DND-41 (cell line): Measurements from ENCODE around the gene DCST1.

Experiments
- ATAC-seq: fragments of 200-7000 bp; cut with Tn5 transposase; 3 replicates; pipeline ENCODE4 v1.9.1; 2021; ENCODE audit warnings: low read depth; ENCODE audit not compliant: insufficient read depth
- DNase-seq: peaks from one replicate; pipeline ENCODE4 v3.0.0-alpha.2; 2020
- H2AFZ ChIP-seq: 2 replicates; pipeline ENCODE4 v1.6.0; 2012; ENCODE audit warnings: low read depth, low read length
- H3K27ac ChIP-seq: 2 replicates; pipeline ENCODE4 v1.5.1; 2012; ENCODE audit warnings: low read length, inconsistent platforms
- H3K27me3 ChIP-seq: fragments of 200-600 bp; sonication (generic); 2 replicates; pipeline ENCODE4 v1.6.0; 2012; ENCODE audit warnings: low read length, mild to moderate bottlenecking, inconsistent platforms; ENCODE audit not compliant: insufficient read depth, poor library complexity
- H3K36me3 ChIP-seq: 2 replicates; pipeline ENCODE4 v1.5.1; 2012; ENCODE audit warnings: low read length, inconsistent platforms; ENCODE audit not compliant: insufficient read depth
- H3K4me1 ChIP-seq: 2 replicates; pipeline ENCODE4 v1.5.1; 2012; ENCODE audit warnings: mild to moderate bottlenecking, low read length; ENCODE audit not compliant: insufficient read depth
- H3K4me2 ChIP-seq: 2 replicates; pipeline ENCODE4 v1.6.0; 2012; ENCODE audit warnings: mild to moderate bottlenecking, moderate library complexity, low read length, inconsistent platforms; ENCODE audit not compliant: insufficient read depth
- H3K4me3 ChIP-seq, 2 experiments: fragments of 200-600 bp in 1 of 2; shearing (Covaris generic) in 1 of 2; 2 replicates each; pipeline ENCODE4 v1.5.1; 2012 to 2016; ENCODE audit warnings: inconsistent platforms in 2 of 2, low read length in 2 of 2, mild to moderate bottlenecking in 2 of 2, low read depth in 1 of 2, moderate library complexity in 1 of 2
- H3K79me2 ChIP-seq: 2 replicates; pipeline ENCODE4 v1.6.0; 2012; ENCODE audit warnings: low read length, inconsistent platforms; ENCODE audit not compliant: insufficient read depth
- H3K9ac ChIP-seq: 2 replicates; pipeline ENCODE4 v1.6.0; 2012; ENCODE audit warnings: low read depth, mild to moderate bottlenecking, inconsistent platforms, low read length, moderate library complexity
- H3K9me3 ChIP-seq: 2 replicates; pipeline ENCODE4 v1.5.1; 2012; ENCODE audit warnings: low read length, moderate library complexity, mild to moderate bottlenecking, inconsistent platforms; ENCODE audit not compliant: insufficient read depth, severe bottlenecking
- H4K20me1 ChIP-seq: 2 replicates; pipeline ENCODE4 v1.6.0; 2012; ENCODE audit warnings: low read length; ENCODE audit not compliant: insufficient read depth
- EZH2 ChIP-seq: IDR thresholded peaks from 3 replicates; pipeline ENCODE4 v1.6.1; 2012; ENCODE audit warnings: borderline replicate concordance, low read depth, mild to moderate bottlenecking, moderate library complexity, low read length, inconsistent platforms; ENCODE audit not compliant: severe bottlenecking
- TF ChIP-seq, protein P1 (sequence below): IDR thresholded peaks from 2 replicates; pipeline ENCODE4 v1.5.1; 2012; ENCODE audit warnings: borderline replicate concordance, low read length, moderate library complexity, mild to moderate bottlenecking; ENCODE audit not compliant: poor library complexity, severe bottlenecking; ENCODE audit errors: extremely low read depth

The DCST1 gene

DNA sequence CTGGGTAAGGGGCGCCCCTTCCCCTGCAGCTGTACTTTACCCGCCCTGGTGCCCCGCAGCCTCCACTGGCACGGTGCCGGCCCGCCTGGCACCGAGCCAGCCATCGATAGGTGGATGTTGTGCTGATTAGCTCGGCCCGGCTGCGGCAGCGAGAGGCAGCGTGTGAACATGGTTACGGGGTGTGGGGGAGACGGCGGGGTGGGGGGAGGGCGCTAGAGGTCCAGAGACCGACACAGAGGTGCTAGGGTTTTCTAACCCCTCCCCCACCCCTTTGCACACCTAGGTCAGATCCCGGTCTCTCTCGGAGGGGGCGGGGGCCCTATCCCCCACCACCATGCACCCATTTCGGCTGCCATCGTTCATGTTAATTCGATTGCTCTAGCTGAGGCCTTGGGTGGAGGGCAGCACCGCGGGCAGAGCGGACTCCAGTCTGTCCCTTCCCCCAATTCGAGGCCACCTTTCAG is 36.6 kb downstream of the DCST1 start:
- ATAC-seq, result no peak
- Histone ChIP-seq H3K4me1 (peaks cover under 1% of the 10 kb centered on the region; the same call in 1 of the 2 replicates), H3K79me2 (no peaks in the 10 kb centered on the region), H3K27ac (no peak overlapping the region), H3K36me3 (peaks cover 17% of the 10 kb centered on the region; the same call in 1 of the 2 replicates), H3K4me2 (no peak overlapping the region), H3K9me3 (no peaks in the 10 kb centered on the region), H2AFZ (no peak overlapping the region), H3K27me3 (no peaks in the 10 kb centered on the region), H3K4me3 (no peak overlapping the region), H4K20me1 (peaks cover 11% of the 10 kb centered on the region), H3K9ac (no peak overlapping the region)
- DNase-seq, result no peak
- TF ChIP-seq, protein P1, sequence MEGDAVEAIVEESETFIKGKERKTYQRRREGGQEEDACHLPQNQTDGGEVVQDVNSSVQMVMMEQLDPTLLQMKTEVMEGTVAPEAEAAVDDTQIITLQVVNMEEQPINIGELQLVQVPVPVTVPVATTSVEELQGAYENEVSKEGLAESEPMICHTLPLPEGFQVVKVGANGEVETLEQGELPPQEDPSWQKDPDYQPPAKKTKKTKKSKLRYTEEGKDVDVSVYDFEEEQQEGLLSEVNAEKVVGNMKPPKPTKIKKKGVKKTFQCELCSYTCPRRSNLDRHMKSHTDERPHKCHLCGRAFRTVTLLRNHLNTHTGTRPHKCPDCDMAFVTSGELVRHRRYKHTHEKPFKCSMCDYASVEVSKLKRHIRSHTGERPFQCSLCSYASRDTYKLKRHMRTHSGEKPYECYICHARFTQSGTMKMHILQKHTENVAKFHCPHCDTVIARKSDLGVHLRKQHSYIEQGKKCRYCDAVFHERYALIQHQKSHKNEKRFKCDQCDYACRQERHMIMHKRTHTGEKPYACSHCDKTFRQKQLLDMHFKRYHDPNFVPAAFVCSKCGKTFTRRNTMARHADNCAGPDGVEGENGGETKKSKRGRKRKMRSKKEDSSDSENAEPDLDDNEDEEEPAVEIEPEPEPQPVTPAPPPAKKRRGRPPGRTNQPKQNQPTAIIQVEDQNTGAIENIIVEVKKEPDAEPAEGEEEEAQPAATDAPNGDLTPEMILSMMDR, result no peak
- no peak for TF ChIP-seq EZH2

DNA sequence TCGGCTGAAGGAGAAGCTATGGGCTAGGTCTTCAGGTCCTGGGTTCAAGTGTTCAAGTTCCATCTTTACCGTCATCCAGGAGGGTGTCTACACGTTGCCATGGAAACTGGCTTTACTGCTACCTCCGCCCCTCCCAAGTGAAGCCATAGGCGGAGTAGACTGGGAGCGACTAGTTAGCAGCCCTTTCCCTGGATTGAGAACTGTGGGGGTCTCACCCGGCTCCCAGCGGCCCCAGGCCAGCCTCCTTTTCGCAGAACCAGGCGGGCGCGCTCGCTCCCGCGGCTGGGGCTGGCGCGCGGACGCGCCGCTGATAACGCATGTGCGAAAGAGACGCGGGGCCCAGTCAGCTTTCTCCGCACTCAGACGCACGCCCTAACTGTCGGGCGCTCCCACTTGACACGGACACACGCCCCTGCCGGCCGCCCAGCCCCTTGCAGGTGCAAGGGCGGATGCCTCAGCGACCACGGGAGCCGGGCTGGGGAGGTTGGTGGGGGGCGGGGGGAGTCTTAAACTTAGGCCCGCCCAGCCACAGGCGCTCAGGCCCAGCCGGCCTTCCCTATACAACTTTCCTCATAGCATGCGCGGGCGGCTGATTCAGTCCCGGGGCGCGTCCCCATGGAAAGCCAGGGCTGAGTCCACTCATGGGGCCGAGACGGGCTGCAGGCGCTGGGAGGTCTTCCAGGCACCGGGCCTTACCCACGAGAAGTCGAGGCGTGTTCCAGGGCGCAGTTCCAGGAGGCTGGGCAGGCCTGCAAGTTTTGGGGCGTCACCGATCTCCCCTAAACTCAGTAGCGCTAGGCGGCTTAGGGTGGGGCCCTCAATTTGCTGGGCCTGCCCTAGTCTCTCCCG is 37.3 kb downstream of the DCST1 start:
- H3K27ac ChIP-seq, result no peak overlapping the region
- H3K4me2 ChIP-seq, result no peak overlapping the region
- no peak overlapping the region for H3K9ac ChIP-seq
- ATAC-seq (no peak), DNase-seq (no peak)
- no peak overlapping the region for H2AFZ ChIP-seq
- H3K27me3 ChIP-seq, result peaks cover 4% of the 10 kb centered on the region
- peaks cover 10% of the 10 kb centered on the region; the same call in 1 of the 2 replicates for H4K20me1 ChIP-seq
- no peaks in the 10 kb centered on the region for H3K9me3 ChIP-seq
- H3K79me2 ChIP-seq, result no peaks in the 10 kb centered on the region
- H3K4me3 ChIP-seq, result no peak overlapping the region
- no peak for TF ChIP-seq EZH2
- TF ChIP-seq, protein P1, result no peak
- peaks cover 17% of the 10 kb centered on the region; the same call in 1 of the 2 replicates for H3K36me3 ChIP-seq
- H3K4me1 ChIP-seq, result no peaks in the 10 kb centered on the region

DNA sequence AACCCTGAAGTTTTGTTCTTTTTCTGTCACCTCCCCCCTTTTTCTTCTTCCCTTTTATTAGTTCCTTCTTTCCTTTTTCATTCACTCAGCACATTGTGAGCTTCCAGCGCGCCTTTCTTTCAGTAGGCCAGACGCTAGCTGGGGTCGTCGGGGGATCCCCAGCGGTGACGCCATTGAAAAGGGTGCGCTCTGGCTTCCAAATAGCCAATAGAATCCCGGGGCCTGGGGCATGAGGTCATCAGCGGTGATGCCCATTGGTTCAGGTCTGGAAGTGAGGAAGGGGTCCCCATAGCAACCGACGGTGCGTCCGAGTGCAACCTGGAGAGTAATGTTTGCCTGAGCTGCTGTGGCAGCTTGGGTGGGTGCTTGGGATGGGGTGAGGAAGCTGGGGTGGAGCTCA is 38.1 kb downstream of the DCST1 start:
- TF ChIP-seq, protein P1, result no peak
- no peak for TF ChIP-seq EZH2

More for the DNA sequence above, 38.1 kb downstream of the DCST1 start:
- DNase-seq, result no peak
- no peaks in the 10 kb centered on the region for H3K9me3 ChIP-seq
- H3K27me3 ChIP-seq, result peaks cover 4% of the 10 kb centered on the region
- no peaks in the 10 kb centered on the region for H3K4me1 ChIP-seq
- H3K4me2 ChIP-seq, result no peak overlapping the region
- no peak overlapping the region for H3K9ac ChIP-seq
- H3K79me2 ChIP-seq, result no peaks in the 10 kb centered on the region
- H3K36me3 ChIP-seq, result peaks cover 14% of the 10 kb centered on the region; the same call in 1 of the 2 replicates
- H3K4me3 ChIP-seq, result no peak overlapping the region
- no peak overlapping the region for H3K27ac ChIP-seq
- H4K20me1 ChIP-seq, result peaks cover 6% of the 10 kb centered on the region; the same call in 1 of the 2 replicates
- ATAC-seq, result no peak
- H2AFZ ChIP-seq, result no peak overlapping the region
